HepG2 (cell line): Measurements from ENCODE around the gene NAP1L4.

Experiments
- CREB3 ChIP-seq: sonication (generic); formaldehyde crosslinking; IDR thresholded peaks from 2 replicates; pipeline ENCODE4 v1.5.0; 2020; ENCODE audit warnings: missing genetic modification reagents
- CTCF ChIP-seq: sonication (generic); formaldehyde crosslinking; IDR thresholded peaks from 2 replicates; pipeline ENCODE4 v1.5.0; 2020; ENCODE audit warnings: mild to moderate bottlenecking, missing genetic modification reagents, moderate library complexity
- DPF2 ChIP-seq: sonication (generic); formaldehyde crosslinking; IDR thresholded peaks from 2 replicates; pipeline ENCODE4 v1.4.0; 2020; ENCODE audit warnings: mild to moderate bottlenecking, low read depth, missing genetic modification reagents, borderline replicate concordance
- EZH2 ChIP-seq: conservative IDR thresholded peaks from 2 replicates; pipeline ENCODE4 v1.6.1; 2012; ENCODE audit warnings: mild to moderate bottlenecking, low read depth, low read length, moderate library complexity
- FOXP4 ChIP-seq: sonication (generic); formaldehyde crosslinking; IDR thresholded peaks from 2 replicates; pipeline ENCODE4 v1.4.0; 2020; ENCODE audit warnings: missing genetic modification reagents
- MIXL1 ChIP-seq: IDR thresholded peaks from 2 replicates; pipeline ENCODE4 v1.6.1; 2016
- RAD51 ChIP-seq: fragments of 450-650 bp; IDR thresholded peaks from 2 replicates; pipeline ENCODE4 v1.6.1; 2016; ENCODE audit warnings: borderline replicate concordance
- SP1 ChIP-seq, 2 experiments: fragments of 450-650 bp in 1 of 2; sonication (generic) in 1 of 2; formaldehyde crosslinking in 1 of 2; IDR thresholded peaks; 2 replicates each; pipeline versions ENCODE4 v1.4.0 to v1.6.1; 2016 to 2020; ENCODE audit warnings: missing genetic modification reagents in 1 of 2
- SP2 ChIP-seq: sonication (generic); formaldehyde crosslinking; IDR thresholded peaks from 2 replicates; pipeline ENCODE4 v1.5.1; 2020; ENCODE audit warnings: mild to moderate bottlenecking, missing genetic modification reagents
- STAG1 ChIP-seq: sonication (generic); formaldehyde crosslinking; IDR thresholded peaks from 2 replicates; pipeline ENCODE4 v1.4.0; 2020; ENCODE audit warnings: missing genetic modification reagents
- TCF12 ChIP-seq, 2 experiments: fragments of 450-650 bp in 1 of 2; sonication (generic) in 1 of 2; formaldehyde crosslinking in 1 of 2; IDR thresholded peaks; 2 replicates each; pipeline versions ENCODE4 v1.6.1 to v1.8.0; 2017 to 2022; ENCODE audit warnings: antibody characterized with exemption in 1 of 2, mild to moderate bottlenecking in 1 of 2, missing genetic modification reagents in 1 of 2, moderate library complexity in 1 of 2
- U2AF2 ChIP-seq: fragments of 200-400 bp; formaldehyde crosslinking; IDR thresholded peaks from 2 replicates; pipeline ENCODE4 v1.6.1; 2017; ENCODE audit warnings: low read depth, mild to moderate bottlenecking, low read length
- ZNF530 ChIP-seq: sonication (generic); formaldehyde crosslinking; IDR thresholded peaks from 2 replicates; pipeline ENCODE4 v1.5.0; 2020; ENCODE audit warnings: low read depth, mild to moderate bottlenecking, missing genetic modification reagents
- ZNF629 ChIP-seq: sonication (generic); formaldehyde crosslinking; conservative IDR thresholded peaks from 2 replicates; pipeline ENCODE4 v1.5.0; 2020; ENCODE audit warnings: missing genetic modification reagents

- no peak for TF ChIP-seq EZH2
- TF ChIP-seq CTCF (CRISPR knock-in tag) = no peak
- TF ChIP-seq MIXL1 = no peak
- TF ChIP-seq SP2 (CRISPR knock-in tag) = no peak
- no peak for TF ChIP-seq DPF2 (CRISPR knock-in tag)
- no peak for TF ChIP-seq SP1 (IDR thresholded peaks at IDR 0.05)
- TF ChIP-seq SP1 (CRISPR knock-in tag; IDR thresholded peaks at IDR 0.05) = no peak
- TF ChIP-seq TCF12 (IDR thresholded peaks at IDR 0.05) = no peak
- no peak for TF ChIP-seq TCF12 (CRISPR knock-in tag; IDR thresholded peaks at IDR 0.05)
- TF ChIP-seq CREB3 = no peak
- TF ChIP-seq STAG1 = no peak
- TF ChIP-seq ZNF530 (CRISPR knock-in tag) = no peak
- no peak for TF ChIP-seq U2AF2
- no peak for TF ChIP-seq FOXP4 (CRISPR knock-in tag)
- no peak for TF ChIP-seq ZNF629 (CRISPR knock-in tag)
- TF ChIP-seq RAD51 = no peak
Observed at GRCh38 chr11:2910401-2910955, 81.7 kb downstream of the NAP1L4 start.
